Right lobe of liver (tissue), 4 donors: ENCODE results near the gene HELZ.

Experiments used
- CTCF ChIP-seq, 4 donors: fragments of 200-600 bp in 3 of 4; fragments of 450-650 bp in 1 of 4; IDR thresholded peaks; one replicate each; pipeline versions ENCODE4 v1.5.1 to v1.8.0; 2016 to 2022; ENCODE audit warnings: antibody characterized with exemption in 4 of 4, mild to moderate bottlenecking in 2 of 4
- POLR2A ChIP-seq: fragments of 450-650 bp; IDR thresholded peaks from one replicate; pipeline ENCODE4 v1.6.1; 2017; ENCODE audit warnings: antibody characterized with exemption, mild to moderate bottlenecking
- donor health status: DM: no; HTN: no; CAD: no.
- donor health status: DM: no; HTN: no; CAD: no.
- donor health status: DM: no; HTN: yes; CAD: no.

GRCh38 chr17:67027031-67027628, 217.9 kb downstream of the HELZ start:
- no peak for TF ChIP-seq POLR2A
- no peak for TF ChIP-seq CTCF (IDR thresholded peaks at IDR 0.05)
